GM18526 (cell line): Measurements from ENCODE around the gene INHBE.

Source experiments
- POLR2A ChIP-seq: IDR thresholded peaks from 3 replicates; pipeline ENCODE4 v1.6.1; 2011; ENCODE audit not compliant: insufficient read length; ENCODE audit errors: extremely low read depth

Gene INHBE

GRCh38 chr12:57465030-57465746 is 10.1 kb downstream of the INHBE start:
- no peak for TF ChIP-seq POLR2A

- TF ChIP-seq POLR2A, result no peak
Measured at GRCh38 chr12:57465747-57466505, 10.8 kb downstream of the INHBE start.

GRCh38 chr12:57467212-57467874 is 12.2 kb downstream of the INHBE start:
- no peak for TF ChIP-seq POLR2A

GRCh38 chr12:57467915-57468314 is 12.8 kb downstream of the INHBE start:
- no peak for TF ChIP-seq POLR2A

- TF ChIP-seq POLR2A, result no peak
Measured at GRCh38 chr12:57469296-57470164, 14.4 kb downstream of the INHBE start.

- TF ChIP-seq POLR2A, result no peak
Measured at GRCh38 chr12:57470286-57470969, 15.3 kb downstream of the INHBE start.

GRCh38 chr12:57470970-57471656 is 16.0 kb downstream of the INHBE start:
- TF ChIP-seq POLR2A, result no peak

- TF ChIP-seq POLR2A, result no peak
Measured at GRCh38 chr12:57471661-57472060, 16.6 kb downstream of the INHBE start.

- TF ChIP-seq POLR2A, result no peak
Measured at GRCh38 chr12:57472391-57472790, 17.3 kb downstream of the INHBE start.

GRCh38 chr12:57473392-57473791 is 18.3 kb downstream of the INHBE start:
- TF ChIP-seq POLR2A, result no peak

GRCh38 chr12:57473886-57474285 is 18.8 kb downstream of the INHBE start:
- no peak for TF ChIP-seq POLR2A

- TF ChIP-seq POLR2A, result no peak
Measured at GRCh38 chr12:57474430-57474829, 19.3 kb downstream of the INHBE start.

- TF ChIP-seq POLR2A, result no peak
Measured at GRCh38 chr12:57474862-57475261, 19.8 kb downstream of the INHBE start.
